ENCODE data around the gene SH3GL2.

- TF ChIP-seq CTCF (IDR thresholded peaks at IDR 0.05) (no peak), EP300 (IDR thresholded peaks at IDR 0.05; ENCODE audit: low read depth) (no peak), POLR2A (IDR thresholded peaks at IDR 0.05) (no peak), POLR2AphosphoS5 (IDR thresholded peaks at IDR 0.05) (no peak)
These were observed 147.4 kb downstream of the SH3GL2 start for GRCh38 chr9:17726298-17726697.

Data from transverse colon (tissue), 4 donors.